Endothelial cell of umbilical vein (primary cell): ENCODE measurements around the gene CTNNA2. TPM values are rescaled to one million over a fixed set of nuclear protein-coding genes. Genes with fewer than 3 reads are reported as not detected.

Experiments used
- BruUV-seq: library from RNA; stranded (reverse); fragments of 400-500 nt; replicated peaks from 2 replicates; lab custom pipeline; 2021; lab: Mats Ljungman, UMichigan
- CTCF ChIA-PET: fragments of 300-600, 350-600 bp; sonication (Branson Sonifier 250); formaldehyde crosslinking; loops from one replicate; lab custom pipeline; 2021; ENCODE audit warnings: antibody characterized with exemption, inconsistent platforms; lab: Charles Lee
- POLR2A ChIA-PET: fragments of 300-600, 350-600 bp; sonication (Branson Sonifier 250); formaldehyde crosslinking; loops from one replicate; lab custom pipeline; 2021; ENCODE audit warnings: antibody characterized with exemption, inconsistent platforms; lab: Charles Lee
- DNase-seq: peaks from one replicate; pipeline ENCODE4 v3.0.0-alpha.2; 2011; ENCODE audit warnings: low read depth, low spot score
- FAIRE-seq: peaks from 2 replicates; lab custom pipeline; 2011; peaks lifted over from hg19 to GRCh38; lab: Jason Lieb, UNC
- H2AFZ ChIP-seq: 2 replicates; pipeline ENCODE4 v1.6.0; 2012; ENCODE audit warnings: low read depth, low read length, control low read depth, inconsistent platforms
- H3K27ac ChIP-seq: 2 replicates; pipeline ENCODE4 v1.5.1; 2011; ENCODE audit warnings: low read depth, mild to moderate bottlenecking, control low read depth, low read length, moderate library complexity; ENCODE audit not compliant: insufficient read depth
- H3K27me3 ChIP-seq, 2 experiments: 2 replicates each; pipeline versions ENCODE4 v1.6.0 to v1.6.1; 2011; ENCODE audit warnings: low read length in 2 of 2, mixed read lengths in 1 of 2; ENCODE audit not compliant: control insufficient read depth in 2 of 2, insufficient read depth in 2 of 2
- H3K36me3 ChIP-seq, 2 experiments: 2 replicates in 1 of 2; 3 replicates in 1 of 2; pipeline ENCODE4 v1.5.1; 2011; ENCODE audit warnings: low read length in 2 of 2, mild to moderate bottlenecking in 1 of 2, moderate library complexity in 1 of 2; ENCODE audit not compliant: control insufficient read depth in 2 of 2, insufficient read depth in 2 of 2; ENCODE audit errors: extremely low read depth in 1 of 2
- H3K4me1 ChIP-seq: 3 replicates; pipeline ENCODE4 v1.5.1; 2011; ENCODE audit warnings: mild to moderate bottlenecking, low read length; ENCODE audit not compliant: control insufficient read depth, insufficient read depth; ENCODE audit errors: extremely low read depth
- H3K4me2 ChIP-seq: 2 replicates; pipeline ENCODE4 v1.6.1; 2011; ENCODE audit warnings: low read length, control low read depth, mixed read lengths; ENCODE audit not compliant: insufficient read depth
- H3K4me3 ChIP-seq, 3 experiments: fragments of 200-600 bp in 1 of 3; sonication (generic), shearing (Covaris generic) in 1 of 3; replicated peaks in 1 of 3; 2 replicates each; pipeline ENCODE4 v1.5.1; 2011 to 2016; ENCODE audit warnings: control low read depth in 3 of 3, low read length in 3 of 3, mild to moderate bottlenecking in 2 of 3, inconsistent platforms in 1 of 3, low read depth in 1 of 3, moderate library complexity in 1 of 3; ENCODE audit not compliant: insufficient read depth in 1 of 3
- H3K79me2 ChIP-seq: 2 replicates; pipeline ENCODE4 v1.6.0; 2012; ENCODE audit warnings: low read length, inconsistent platforms; ENCODE audit not compliant: control insufficient read depth, insufficient read depth
- H3K9ac ChIP-seq: replicated peaks from 2 replicates; pipeline ENCODE3; 2011; ENCODE audit warnings: low read length, control low read depth; ENCODE audit not compliant: insufficient read depth; ENCODE audit errors: extremely low read depth
- H3K9me1 ChIP-seq: replicated peaks from 3 replicates; pipeline ENCODE4 v1.6.0; 2011; ENCODE audit warnings: mild to moderate bottlenecking, low read length; ENCODE audit not compliant: control insufficient read depth, insufficient read depth; ENCODE audit errors: extremely low read depth
- H3K9me3 ChIP-seq: replicated peaks from 2 replicates; pipeline ENCODE4 v1.5.1; 2012; ENCODE audit warnings: low read length, inconsistent platforms; ENCODE audit not compliant: control insufficient read depth, insufficient read depth
- H4K20me1 ChIP-seq: replicated peaks from 2 replicates; pipeline ENCODE3; 2011; ENCODE audit warnings: mild to moderate bottlenecking, low read length; ENCODE audit not compliant: control insufficient read depth, insufficient read depth; ENCODE audit errors: extremely low read depth
- CTCF ChIP-seq, 2 donors: IDR thresholded peaks; 1 replicate in 1 of 2; 2 replicates in 1 of 2; pipeline ENCODE4 v1.5.1; 2011; ENCODE audit warnings: low read length in 2 of 2, mild to moderate bottlenecking in 2 of 2, moderate library complexity in 2 of 2, control low read depth in 1 of 2, inconsistent platforms in 1 of 2, low read depth in 1 of 2; ENCODE audit not compliant: insufficient read depth in 1 of 2; ENCODE audit errors: extremely low read depth in 1 of 2
- EZH2 ChIP-seq: IDR thresholded peaks from 2 replicates; pipeline ENCODE4 v1.6.1; 2012; ENCODE audit warnings: borderline replicate concordance, low read depth, mild to moderate bottlenecking, moderate library complexity, low read length, inconsistent platforms; ENCODE audit not compliant: severe bottlenecking
- FOS ChIP-seq: IDR thresholded peaks from 2 replicates; pipeline ENCODE4 v1.6.1; 2011; ENCODE audit warnings: mild to moderate bottlenecking, low read length, moderate library complexity, borderline replicate concordance; ENCODE audit not compliant: insufficient read depth
- GATA2 ChIP-seq: IDR thresholded peaks from 2 replicates; pipeline ENCODE4 v1.7.0; 2011; ENCODE audit warnings: low read depth, mild to moderate bottlenecking, moderate library complexity, mixed read lengths, low read length; ENCODE audit not compliant: insufficient read length, insufficient read depth
- JUN ChIP-seq: IDR thresholded peaks from 2 replicates; pipeline ENCODE4 v1.6.1; 2011; ENCODE audit warnings: borderline replicate concordance, low read depth; ENCODE audit not compliant: insufficient read length, insufficient read depth
- MAX ChIP-seq: IDR thresholded peaks from 2 replicates; pipeline ENCODE4 v1.6.1; 2011; ENCODE audit not compliant: insufficient read depth, insufficient read length
- MYC ChIP-seq: IDR thresholded peaks from one replicate; pipeline ENCODE4 v1.6.1; 2011; ENCODE audit warnings: mild to moderate bottlenecking, low read depth, low read length
- POLR2A ChIP-seq: IDR thresholded peaks from 2 replicates; pipeline ENCODE4 v1.6.1; 2012; ENCODE audit warnings: low read depth, mild to moderate bottlenecking, control low read depth, low read length
- POLR2AphosphoS5 ChIP-seq: IDR thresholded peaks from 2 replicates; pipeline ENCODE4 v1.6.1; 2012; ENCODE audit warnings: low read depth, mild to moderate bottlenecking, control low read depth, low read length, moderate library complexity; ENCODE audit not compliant: insufficient read depth
- dilution Hi-C: fragments of 300-500 bp; cut with MboI; formaldehyde crosslinking; loops from one replicate; pipeline ENCODE4 v1.15.0; 2019; ENCODE audit warnings: low sequenced_read_pairs; ENCODE audit not compliant: extremely low pct_ligation_motif_present
- intact Hi-C: fragments of 100-400 bp; cut with micrococcal nuclease; formaldehyde crosslinking; loops from one replicate; pipeline ENCODE4 v1.10.0; 2022
- polyA plus RNA-seq, 4 experiments: library from polyadenylated mRNA; depleted of rRNA in 3 of 4; stranded (reverse) in 3 of 4; unstranded in 1 of 4; fragments of >200 nt; gene quantifications; 2 replicates each; pipeline versions ENCODE4 v1.2.1 to v1.2.3, GENCODE V29; 2011 to 2012; ENCODE audit warnings: missing spikeins in 1 of 4
- total RNA-seq: library from RNA; stranded (reverse); gene quantifications from 2 replicates; pipeline ENCODE4 v1.2.3, GENCODE V29; 2021

Gene CTNNA2
- total and polyA plus RNA-seq, 2 donors (not counting 3 experiments of a cell fraction or from before 2014, with no cell fraction given), result not detected

GRCh38 chr2:80001701-80002101 lies 488.9 kb downstream of the CTNNA2 start:
- DNase-seq, result no peak
- H3K27me3 ChIP-seq, result no peaks in the 10 kb centered on the region
- H3K4me2 ChIP-seq, result no peak overlapping the region
- H3K36me3 ChIP-seq, result no peaks in the 10 kb centered on the region
- TF ChIP-seq EZH2, result no peak
- TF ChIP-seq POLR2AphosphoS5, result no peak
- no peak for TF ChIP-seq FOS
- TF ChIP-seq MAX, result no peak
- no peak for TF ChIP-seq MYC
- TF ChIP-seq CTCF (IDR thresholded peaks at IDR 0.05; ENCODE audit: extremely low read depth in 1 of 2, insufficient read depth in 1 of 2, low read depth in 1 of 2, low read length in 2 of 2), result no peak
- TF ChIP-seq GATA2, result no peak
- TF ChIP-seq POLR2A, result no peak
- no peak for TF ChIP-seq JUN
- dilution Hi-C loops (no loop called here), intact Hi-C loops (no loop called here)
- no peak overlapping the region for H2AFZ ChIP-seq
- FAIRE-seq, result no peak
- H3K27ac ChIP-seq, result no peak overlapping the region
- no peaks in the 10 kb centered on the region for H3K79me2 ChIP-seq
- H4K20me1 ChIP-seq, result no peaks in the 10 kb centered on the region
- no peaks in the 10 kb centered on the region for H3K4me1 ChIP-seq
- H3K9ac ChIP-seq, result no peak overlapping the region
- no peaks in the 10 kb centered on the region for H3K9me1 ChIP-seq
- ChIA-PET POLR2A (no interaction called here), CTCF (no interaction called here)
- H3K9me3 ChIP-seq, result peaks cover 3% of the 10 kb centered on the region
- no TSS peak for BruUV-seq
- H3K4me3 ChIP-seq, result no peak overlapping the region
